Measurements from ENCODE around the gene NEUROG2.
A peak's percentile ranks its signal among the peaks of the same experiment; 100 is the strongest.

Gene NEUROG2

GRCh38 chr4:112521123-112522023 is 5.4 kb upstream of the NEUROG2 start:
- FAIRE-seq (no peak), DNase-seq (ENCODE audit: low spot score) (no peak)

DNA sequence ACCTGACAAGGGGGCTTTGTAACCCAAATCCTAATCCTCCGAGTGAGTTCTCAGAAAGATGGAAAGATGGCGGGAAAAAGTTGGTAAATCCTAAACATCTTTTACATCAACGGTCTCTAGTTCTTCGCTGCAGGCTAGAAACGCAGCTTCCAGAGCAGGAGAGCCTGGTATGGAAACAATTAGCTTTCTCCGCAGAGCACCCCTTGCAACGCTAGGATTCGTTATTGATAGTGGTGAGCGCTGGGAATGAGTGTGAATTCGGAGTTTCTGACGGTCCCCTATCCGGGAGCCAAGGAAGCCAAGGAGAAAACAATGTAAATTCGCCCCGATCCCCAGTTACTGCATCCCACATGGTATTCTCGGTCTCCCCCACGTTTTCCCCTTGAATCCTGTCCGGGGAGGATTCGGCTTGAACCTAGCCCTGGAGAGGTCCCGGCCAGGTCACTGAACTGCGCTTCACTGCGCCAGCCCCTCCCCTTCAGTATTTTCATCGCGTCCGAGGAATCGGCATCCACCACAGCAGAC is 4.7 kb upstream of the NEUROG2 start:
- DNase-seq (ENCODE audit: low spot score) (no peak), FAIRE-seq (no peak)

GRCh38 chr4:112519689-112520597 is 4.0 kb upstream of the NEUROG2 start:
- FAIRE-seq: no peak
- no peak for DNase-seq (ENCODE audit: low spot score)

DNA sequence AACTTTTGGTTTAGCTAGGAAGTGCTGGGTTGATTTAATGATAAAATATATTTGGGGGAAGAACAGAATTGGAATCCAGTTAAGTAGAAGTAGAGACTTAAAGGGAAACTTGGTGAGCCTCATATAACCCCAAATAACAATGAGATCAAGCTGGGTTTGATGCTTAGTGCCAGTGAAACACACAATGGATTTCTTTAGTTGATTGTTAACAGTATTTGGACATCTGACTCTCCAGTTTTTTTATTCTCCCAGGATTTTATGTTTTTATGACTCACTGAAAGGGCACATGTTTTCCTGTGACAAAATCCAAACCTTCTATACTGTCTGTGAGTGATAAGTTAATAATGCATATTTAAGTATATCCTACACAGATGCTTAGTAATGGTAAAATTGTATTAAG is 2.7 kb upstream of the NEUROG2 start:
- FAIRE-seq (no peak), DNase-seq (ENCODE audit: low spot score) (no peak)

DNA sequence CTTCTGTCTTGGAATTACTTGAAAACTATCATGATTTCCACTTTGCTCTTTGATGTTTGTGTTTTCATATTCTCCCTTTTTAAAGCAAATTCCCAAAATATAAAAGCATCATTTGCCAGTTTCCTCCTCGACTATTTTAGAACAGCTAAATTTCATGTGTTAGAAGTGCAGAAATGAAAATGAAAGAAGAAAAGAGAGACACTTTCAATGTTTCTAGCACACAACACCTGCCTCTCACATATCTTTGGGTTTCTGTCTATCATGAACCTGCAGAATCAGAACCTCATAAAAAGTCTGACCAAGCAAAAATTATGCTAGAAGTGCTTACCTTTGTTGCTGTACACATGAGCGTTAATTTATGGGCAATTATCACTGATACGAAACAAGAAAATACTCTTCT is 1.9 kb upstream of the NEUROG2 start:
- FAIRE-seq (no peak), DNase-seq (ENCODE audit: low spot score) (no peak)

- DNase-seq (ENCODE audit: low spot score) (no peak), FAIRE-seq (no peak)
These were observed 1.2 kb upstream of the NEUROG2 start for GRCh38 chr4:112517067-112517634.

DNA sequence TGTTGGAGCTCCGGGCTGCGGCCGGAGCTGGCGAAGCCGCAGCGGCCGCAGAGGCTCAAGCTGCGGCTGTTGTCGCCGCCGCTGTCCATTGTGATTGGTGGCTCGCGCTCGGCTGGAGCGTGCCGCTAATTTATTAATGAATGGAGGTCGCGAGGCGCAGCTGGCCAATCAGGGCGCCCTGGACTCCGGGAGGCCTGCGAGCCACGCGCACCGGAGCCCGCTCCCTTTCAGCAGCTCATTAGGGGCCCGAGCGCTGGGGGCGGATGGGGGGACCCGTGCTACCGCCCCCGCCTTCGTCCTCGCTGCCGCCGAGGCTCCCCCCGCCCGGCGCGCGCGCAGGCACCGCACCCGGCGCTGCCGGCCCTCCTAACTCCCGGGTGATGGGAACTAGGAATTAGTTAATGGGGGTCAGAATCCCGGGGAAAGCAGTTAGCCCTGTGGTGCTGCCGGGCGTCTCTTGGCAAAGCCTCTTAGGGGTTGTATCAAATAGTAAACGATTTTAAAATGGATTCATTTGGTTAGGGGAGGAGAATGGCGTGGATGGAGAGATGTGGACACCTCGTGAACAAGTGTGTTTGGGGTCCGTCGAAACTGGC is 589 bp upstream of the NEUROG2 start:
- DNase-seq (ENCODE audit: low spot score) (no peak), FAIRE-seq (no peak)

DNA sequence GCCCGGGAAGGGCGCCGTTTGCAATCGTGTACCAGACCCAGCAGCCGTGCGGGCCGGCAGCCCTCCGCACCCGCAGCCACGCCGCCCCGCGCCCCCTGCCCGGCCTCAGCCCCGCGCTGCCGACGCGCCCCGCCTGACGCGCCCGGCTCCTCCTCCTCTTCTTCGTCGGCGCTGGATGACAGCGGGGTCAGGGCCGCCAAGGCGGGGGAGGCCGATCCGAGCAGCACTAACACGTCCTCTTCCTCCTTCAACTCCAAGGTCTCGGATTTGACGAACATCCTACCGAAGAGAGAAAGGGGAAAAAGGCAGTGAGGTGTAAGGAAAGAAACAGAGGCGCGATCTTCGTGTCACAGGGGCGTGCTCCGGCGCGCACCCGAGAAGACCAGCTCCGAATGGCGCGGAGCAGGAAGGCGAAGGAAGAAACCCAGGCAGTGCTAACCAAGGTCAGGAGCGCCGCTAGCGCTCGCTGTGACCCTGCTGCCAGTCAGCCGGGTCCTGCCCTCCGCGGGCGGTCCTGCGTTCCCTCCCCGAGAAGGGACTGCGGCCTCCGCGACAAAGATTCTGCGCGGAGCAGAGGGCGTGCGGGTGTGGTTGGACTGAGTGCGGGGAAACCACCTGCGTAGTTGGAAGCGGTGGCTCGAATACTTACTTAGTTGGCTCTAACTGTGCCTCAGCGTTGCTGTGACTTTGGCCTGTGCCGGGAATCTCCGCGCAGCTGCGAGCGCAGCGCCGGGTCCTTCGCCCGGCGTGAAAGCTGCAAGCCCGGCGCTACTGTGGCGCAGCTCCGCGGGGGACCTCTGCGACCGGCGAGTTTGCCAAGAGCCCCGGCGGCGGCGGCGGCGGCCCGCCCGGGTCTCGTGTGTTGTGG is 548 bp downstream of the NEUROG2 start:
- no peak for FAIRE-seq
- no peak for DNase-seq (ENCODE audit: low spot score)

- FAIRE-seq (no peak), DNase-seq (ENCODE audit: low spot score) (no peak)
These were observed 1.3 kb downstream of the NEUROG2 start for GRCh38 chr4:112514647-112515197.

GRCh38 chr4:112513971-112514646 is 1.9 kb downstream of the NEUROG2 start:
- DNase-seq (ENCODE audit: low spot score) (no peak), FAIRE-seq (no peak)

DNA sequence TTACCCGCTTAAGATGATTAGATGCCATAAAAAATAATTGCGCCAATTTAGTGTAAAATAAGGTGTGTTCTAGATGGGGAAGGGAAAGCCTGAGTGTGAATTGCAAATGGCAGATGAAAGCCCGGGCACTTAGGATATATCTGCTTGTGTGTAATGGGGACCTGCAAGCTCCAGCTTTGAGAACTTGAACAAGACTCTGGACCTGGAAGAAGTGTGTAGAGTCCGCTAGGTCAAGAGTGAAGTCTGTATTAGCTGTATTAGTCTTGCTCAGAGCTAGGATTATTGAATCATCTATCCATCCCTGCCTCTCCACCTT is 4.2 kb downstream of the NEUROG2 start:
- DNase-seq (ENCODE audit: low spot score) (no peak), FAIRE-seq (no peak)

DNA sequence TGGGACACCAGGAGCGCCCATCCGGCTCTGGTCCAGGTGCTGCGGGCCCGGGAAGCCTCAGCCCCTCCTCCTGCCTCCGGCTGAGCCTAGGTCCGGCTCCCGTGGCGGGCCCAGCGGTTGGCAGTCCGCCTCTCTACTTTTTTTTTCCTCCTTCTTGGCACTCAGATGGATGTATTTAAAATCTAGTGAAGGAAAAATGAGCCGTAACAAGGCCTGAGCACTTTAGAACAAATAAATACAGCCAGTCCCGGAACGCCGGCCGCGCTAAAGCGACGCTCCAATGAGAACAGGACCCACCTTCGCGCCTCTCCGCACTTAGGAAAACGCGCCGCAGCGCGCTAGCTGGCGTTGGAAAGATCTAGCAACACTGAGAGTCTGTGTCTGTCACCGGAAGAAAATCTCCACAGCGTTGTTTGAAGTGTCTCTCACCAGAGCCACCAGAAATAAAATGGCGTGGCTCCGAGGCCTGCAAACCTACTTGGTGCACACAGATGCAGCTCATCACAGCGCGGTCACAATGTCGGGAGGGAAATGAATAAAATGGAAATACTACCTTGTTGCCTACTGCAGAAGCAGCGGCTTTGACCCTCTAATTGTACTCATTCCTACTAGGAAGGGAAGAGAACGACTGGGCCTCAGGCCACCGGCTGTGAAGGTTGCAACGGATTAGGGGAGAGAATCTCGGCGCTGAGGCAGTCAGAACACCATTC is 4.7 kb downstream of the NEUROG2 start:
- DNase-seq (ENCODE audit: low spot score): no peak

GRCh38 chr4:112510291-112511092 is 5.5 kb downstream of the NEUROG2 start:
- DNase-seq (ENCODE audit: low spot score) (no peak), FAIRE-seq (no peak)

More for the DNA sequence above, 4.7 kb downstream of the NEUROG2 start:
- no peak for FAIRE-seq

GRCh38 chr4:112509243-112510141 is 6.5 kb downstream of the NEUROG2 start:
- DNase-seq (ENCODE audit: low spot score) (peak; percentile 33), FAIRE-seq (no peak)

- DNase-seq (ENCODE audit: low spot score): no peak
- no peak for FAIRE-seq
These were observed 7.6 kb downstream of the NEUROG2 start for GRCh38 chr4:112508356-112508755.

DNA sequence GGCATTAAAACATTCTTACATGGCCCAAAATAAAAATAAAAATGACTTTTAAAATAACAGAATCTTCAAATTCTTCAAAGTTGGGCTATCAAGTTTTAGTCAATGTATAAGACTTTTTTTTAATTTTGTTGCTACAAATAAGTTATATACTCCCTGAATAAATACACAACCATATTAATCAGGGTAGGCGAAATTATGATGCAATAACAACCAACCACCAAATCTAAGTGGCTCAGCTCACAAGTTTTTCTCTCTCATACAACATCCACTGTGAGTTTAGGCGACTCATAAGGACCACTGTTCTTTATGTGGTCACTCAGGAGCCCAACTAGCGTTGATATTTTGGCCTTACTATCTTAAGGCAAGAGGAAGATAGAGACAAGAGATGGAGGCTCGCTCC is 11.2 kb downstream of the NEUROG2 start:
- no peak for FAIRE-seq
- DNase-seq (ENCODE audit: low spot score): no peak

DNA sequence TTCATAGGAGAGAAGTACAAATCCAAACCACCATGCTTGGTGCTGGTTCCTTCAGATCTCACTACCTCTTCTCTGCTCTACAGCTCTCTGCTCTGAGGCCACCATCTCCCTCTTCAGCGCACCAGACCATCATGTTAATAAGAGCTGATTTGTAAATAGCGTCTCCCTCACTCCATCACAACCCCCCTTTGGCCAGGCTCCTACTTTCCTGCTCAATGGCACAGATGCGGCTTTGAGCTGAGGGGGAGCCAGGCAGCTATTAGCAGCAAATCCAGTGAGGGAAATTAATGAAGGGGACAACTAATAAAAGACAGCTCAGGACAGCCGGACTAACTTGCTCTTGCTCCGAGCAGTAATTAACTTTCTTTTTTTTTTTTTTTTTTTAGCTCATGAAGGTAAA is 13.1 kb downstream of the NEUROG2 start:
- FAIRE-seq: no peak
- no peak for DNase-seq (ENCODE audit: low spot score)
